ENCODE results near the gene CABCOCO1. TPM values are rescaled to one million over a fixed set of nuclear protein-coding genes. Genes with fewer than 3 reads are reported as not detected.

The CABCOCO1 gene
- total RNA-seq, 1 donor from 2014 or later = not detected

- POLR2A ChIA-PET = no interaction called here
- no peaks in the 10 kb centered on the region for H3K27me3 Mint-ChIP-seq
- H3K9me3 Mint-ChIP-seq = peaks cover 3% of the 10 kb centered on the region
- no peak overlapping the region for H3K4me3 Mint-ChIP-seq
- H3K36me3 Mint-ChIP-seq (ENCODE audit: low read depth) = no peaks in the 10 kb centered on the region
- no peaks in the 10 kb centered on the region for H3K4me1 Mint-ChIP-seq
- no peak for TF ChIP-seq CTCF (IDR thresholded peaks at IDR 0.05)
- H3K27ac Mint-ChIP-seq = no peak overlapping the region
- CTCF ChIA-PET = interaction anchor here (0.6 kb wide), 1 partner anchor 196 kb away, joined by 4 read pairs; no protein-coding TSS in a partner anchor
- ATAC-seq (ENCODE audit: low read depth) (no peak), DNase-seq (no peak)
- intact Hi-C loops (cut with micrococcal nuclease) = no loop called here
These were observed 81.7 kb downstream of the CABCOCO1 start for GRCh38 chr10:61744469-61744868.

DNA sequence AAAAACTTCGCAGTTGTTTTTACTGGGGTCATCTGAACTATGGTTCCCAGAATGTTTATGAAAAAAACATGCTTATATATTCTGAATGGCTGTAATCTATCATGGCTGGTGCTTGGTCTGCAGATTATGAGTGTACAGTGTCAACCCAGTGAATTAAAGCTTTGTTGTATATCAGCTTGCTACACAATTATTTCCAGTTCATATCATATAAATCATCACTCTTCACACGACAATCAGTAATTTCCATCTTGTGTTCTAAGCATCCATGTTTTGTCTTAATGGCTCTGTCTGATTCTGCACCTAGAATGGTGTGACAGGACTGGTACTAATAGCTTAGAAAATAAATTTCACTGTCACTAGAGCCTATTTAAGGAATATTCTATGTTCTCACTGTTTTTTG, 83.6 kb downstream of the CABCOCO1 start:
- CTCF ChIA-PET = no interaction called here
- DNase-seq (no peak), ATAC-seq (ENCODE audit: low read depth) (no peak)
- peaks cover 3% of the 10 kb centered on the region for H3K9me3 Mint-ChIP-seq
- intact Hi-C loops (cut with micrococcal nuclease) = no loop called here
- H3K4me3 Mint-ChIP-seq = no peak overlapping the region
- H3K27me3 Mint-ChIP-seq = no peaks in the 10 kb centered on the region
- no peak for TF ChIP-seq CTCF (IDR thresholded peaks at IDR 0.05)
- H3K27ac Mint-ChIP-seq = no peak overlapping the region
- no peaks in the 10 kb centered on the region for H3K36me3 Mint-ChIP-seq (ENCODE audit: low read depth)
- POLR2A ChIA-PET = interaction anchor here (0.5 kb wide), 1 partner anchor 336 kb away, joined by 8 read pairs; no protein-coding TSS in a partner anchor
- peaks cover 8% of the 10 kb centered on the region for H3K4me1 Mint-ChIP-seq

GRCh38 chr10:61747307-61747706, 84.6 kb downstream of the CABCOCO1 start:
- H3K4me1 Mint-ChIP-seq = peaks cover 18% of the 10 kb centered on the region
- H3K27me3 Mint-ChIP-seq = no peaks in the 10 kb centered on the region
- H3K9me3 Mint-ChIP-seq = peaks cover 3% of the 10 kb centered on the region
- intact Hi-C loops (cut with micrococcal nuclease) = no loop called here
- no peak overlapping the region for H3K27ac Mint-ChIP-seq
- H3K36me3 Mint-ChIP-seq (ENCODE audit: low read depth) = no peaks in the 10 kb centered on the region
- DNase-seq (no peak), ATAC-seq (ENCODE audit: low read depth) (no peak)
- POLR2A ChIA-PET = no interaction called here
- no peak for TF ChIP-seq CTCF (IDR thresholded peaks at IDR 0.05)
- CTCF ChIA-PET = no interaction called here
- no peak overlapping the region for H3K4me3 Mint-ChIP-seq

DNA sequence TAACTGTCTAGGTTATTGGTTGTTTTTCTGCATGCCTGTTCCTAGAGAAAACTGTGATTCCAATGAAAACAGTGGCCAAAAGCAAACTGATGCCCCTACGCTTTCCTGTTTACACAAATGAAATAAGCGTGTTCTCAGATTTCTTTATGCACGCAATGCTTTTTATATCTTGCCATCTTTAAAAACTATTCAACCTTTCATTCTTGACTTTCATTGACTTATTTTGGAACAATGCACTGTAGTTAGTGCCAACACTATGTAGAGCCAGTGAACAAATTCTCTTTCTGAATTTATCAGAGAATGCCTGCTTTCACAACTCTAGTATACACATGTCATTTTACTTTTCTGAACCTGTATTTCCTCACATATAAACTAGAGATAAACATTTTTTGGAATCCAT, 86.6 kb downstream of the CABCOCO1 start:
- no peak for TF ChIP-seq CTCF (IDR thresholded peaks at IDR 0.05)
- DNase-seq (no peak), ATAC-seq (ENCODE audit: low read depth) (no peak)
- Mint-ChIP-seq H3K27me3 (no peaks in the 10 kb centered on the region), H3K36me3 (ENCODE audit: low read depth) (no peaks in the 10 kb centered on the region), H3K4me3 (no peak overlapping the region), H3K4me1 (peaks cover 30% of the 10 kb centered on the region), H3K9me3 (peaks cover 3% of the 10 kb centered on the region), H3K27ac (no peak overlapping the region)
- intact Hi-C loops (cut with micrococcal nuclease) = no loop called here
- ChIA-PET POLR2A (interaction anchor here (4.0 kb wide), 1 partner anchor 153 kb away, joined by 72 read pairs; the partner anchor contains the start of gene ARID5B), CTCF (interaction anchor here (0.6 to 4.3 kb wide), 4 partner anchors 7 to 718 kb away, joined by 3 to 31 read pairs (median 6); no protein-coding TSS in a partner anchor)

- Mint-ChIP-seq H3K9me3 (no peaks in the 10 kb centered on the region), H3K4me1 (peaks cover 38% of the 10 kb centered on the region), H3K27me3 (no peaks in the 10 kb centered on the region), H3K36me3 (ENCODE audit: low read depth) (no peaks in the 10 kb centered on the region), H3K4me3 (peak overlapping the region; percentile 44), H3K27ac (no peak overlapping the region)
- ChIA-PET CTCF (interaction anchor here (0.8 to 4.3 kb wide), 29 partner anchors 9 to 687 kb away, joined by 3 to 31 read pairs (median 4); partner anchors contain the start of gene ARID5B), POLR2A (interaction anchor here (0.5 to 4.0 kb wide), 12 partner anchors 146 to 1725 kb away, joined by 3 to 72 read pairs (median 6); partner anchors contain the start of gene ARID5B)
- ATAC-seq (ENCODE audit: low read depth) (peak; percentile 97), DNase-seq (peak; percentile 47)
- intact Hi-C loops (cut with micrococcal nuclease) = loop anchor here (1.0 to 10.0 kb wide), 7 partner anchors 84 to 672 kb away; no protein-coding TSS in a partner anchor
- TF ChIP-seq CTCF (IDR thresholded peaks at IDR 0.05) = no peak
These were observed 88.3 kb downstream of the CABCOCO1 start for GRCh38 chr10:61750943-61751471.

Data from activated B cell treated with CpG ODN at 0.5 μM for 24 hours (primary cell).